Measurements from ENCODE around the gene CRISP1. TPM values are rescaled to one million over a fixed set of nuclear protein-coding genes. Genes with fewer than 3 reads are reported as not detected.
"Not testable (repeated sequence)": the region's sequence is repeated elsewhere in the genome, so short reads cannot be mapped to it uniquely, and the experiment has no call there.

Gene CRISP1
- total and polyA plus RNA-seq, 7 donors: not detected

- TF ChIP-seq POLR2AphosphoS5 (IDR thresholded peaks at IDR 0.05) (no peak), CTCF (IDR thresholded peaks at IDR 0.05) (no peak), EP300 (IDR thresholded peaks at IDR 0.05) (no peak), POLR2A (IDR thresholded peaks at IDR 0.05) (no peak)
- H3K27me3 ChIP-seq: no peaks in the 10 kb centered on the region
- H3K27ac ChIP-seq: no peak overlapping the region
- DNase-seq: no peak
- no peaks in the 10 kb centered on the region for H3K36me3 ChIP-seq
- intact Hi-C loops (cut with DNase I): no loop called here
- peaks cover 0 to 1% (median 0%) of the 10 kb centered on the region in 4 donors for H3K9me3 ChIP-seq
- H3K4me3 ChIP-seq: no peak overlapping the region
- H3K4me1 ChIP-seq: no peaks in the 10 kb centered on the region
Measured at GRCh38 chr6:49898904-49899566, 32.7 kb upstream of the CRISP1 start.

- H3K36me3 ChIP-seq; H3K9me3 ChIP-seq; H3K27me3 ChIP-seq; DNase-seq; intact Hi-C loops (cut with DNase I); H3K4me1 ChIP-seq; H3K27ac ChIP-seq; H3K4me3 ChIP-seq: not testable (repeated sequence)
Measured at GRCh38 chr6:49895553-49895952, 29.2 kb upstream of the CRISP1 start.

GRCh38 chr6:49892280-49892679, 25.9 kb upstream of the CRISP1 start:
- no peaks in the 10 kb centered on the region for H3K36me3 ChIP-seq
- no peak for DNase-seq
- no peak for TF ChIP-seq CTCF (IDR thresholded peaks at IDR 0.05)
- no peak for TF ChIP-seq POLR2AphosphoS5 (IDR thresholded peaks at IDR 0.05)
- TF ChIP-seq EP300 (IDR thresholded peaks at IDR 0.05): no peak
- no peak for TF ChIP-seq POLR2A (IDR thresholded peaks at IDR 0.05)
- 76 to 86% methylated on average over 3 of the region's 3 CpGs for WGBS, 2 donors
- H3K9me3 ChIP-seq: peaks cover 0 to 2% (median 0%) of the 10 kb centered on the region in 4 donors
- no peak overlapping the region for H3K27ac ChIP-seq
- intact Hi-C loops (cut with DNase I): no loop called here
- no peaks in the 10 kb centered on the region for H3K4me1 ChIP-seq
- H3K27me3 ChIP-seq: no peaks in the 10 kb centered on the region
- no peak overlapping the region for H3K4me3 ChIP-seq

GRCh38 chr6:49890988-49891387, 24.7 kb upstream of the CRISP1 start:
- Histone ChIP-seq H3K27ac (no peak overlapping the region), H3K9me3 (peaks cover 0 to 2% (median 0%) of the 10 kb centered on the region in 4 donors), H3K4me3 (no peak overlapping the region), H3K27me3 (no peaks in the 10 kb centered on the region), H3K4me1 (no peaks in the 10 kb centered on the region), H3K36me3 (no peaks in the 10 kb centered on the region)
- 55 to 65% methylated on average over 7 of the region's 7 CpGs for WGBS, 2 donors
- DNase-seq: no peak
- no peak for TF ChIP-seq CTCF (IDR thresholded peaks at IDR 0.05)
- no peak for TF ChIP-seq POLR2A (IDR thresholded peaks at IDR 0.05)
- TF ChIP-seq EP300 (IDR thresholded peaks at IDR 0.05): no peak
- no peak for TF ChIP-seq POLR2AphosphoS5 (IDR thresholded peaks at IDR 0.05)
- intact Hi-C loops (cut with DNase I): no loop called here

GRCh38 chr6:49888742-49889431, 22.6 kb upstream of the CRISP1 start:
- Histone ChIP-seq H3K4me3 (no peak overlapping the region), H3K27me3 (no peaks in the 10 kb centered on the region), H3K36me3 (no peaks in the 10 kb centered on the region), H3K9me3 (no peaks in the 10 kb centered on the region), H3K4me1 (no peaks in the 10 kb centered on the region), H3K27ac (no peak overlapping the region)
- TF ChIP-seq CTCF (IDR thresholded peaks at IDR 0.05) (no peak), EP300 (IDR thresholded peaks at IDR 0.05) (no peak), POLR2A (IDR thresholded peaks at IDR 0.05) (no peak), POLR2AphosphoS5 (IDR thresholded peaks at IDR 0.05) (no peak)
- no peak for DNase-seq
- WGBS, 2 donors: 21 to 53% methylated on average over 5 of the region's 5 CpGs
- intact Hi-C loops (cut with DNase I): no loop called here

Measured in sigmoid colon (tissue), 7 donors.